Nephron (organoid): Measurements from ENCODE around the gene TMED7.

ENCODE experiments used
- H3K27ac Mint-ChIP-seq, 3 experiments: 2 replicates each; pipeline ENCODE4 v1.8.0; 2020; ENCODE audit warnings: mixed read lengths in 3 of 3, mild to moderate bottlenecking in 2 of 3, moderate library complexity in 1 of 3
- H3K27me3 Mint-ChIP-seq: 2 replicates; pipeline ENCODE4 v1.8.0; 2021; ENCODE audit warnings: low read depth, mild to moderate bottlenecking, moderate library complexity, mixed read lengths
- H3K36me3 Mint-ChIP-seq: 2 replicates; pipeline ENCODE4 v1.8.0; 2020; ENCODE audit warnings: low read depth, mixed read lengths
- H3K4me1 Mint-ChIP-seq: 2 replicates; pipeline ENCODE4 v1.8.0; 2020; ENCODE audit warnings: mixed read lengths
- H3K4me3 Mint-ChIP-seq, 3 experiments: 2 replicates each; pipeline ENCODE4 v1.8.0; 2020; ENCODE audit warnings: mild to moderate bottlenecking in 3 of 3, mixed read lengths in 3 of 3, moderate library complexity in 2 of 3
- H3K9me3 Mint-ChIP-seq: 2 replicates; pipeline ENCODE4 v1.8.0; 2020; ENCODE audit warnings: mixed read lengths
- TF ChIP-seq, protein P1 (sequence below), 3 experiments: fragments of 200-600 bp; sonication (generic); IDR thresholded peaks; one replicate each; pipeline ENCODE4 v1.5.0; 2021; ENCODE audit warnings: antibody characterized with exemption in 3 of 3; ENCODE audit not compliant: unreplicated experiment in 3 of 3

Gene TMED7

DNA sequence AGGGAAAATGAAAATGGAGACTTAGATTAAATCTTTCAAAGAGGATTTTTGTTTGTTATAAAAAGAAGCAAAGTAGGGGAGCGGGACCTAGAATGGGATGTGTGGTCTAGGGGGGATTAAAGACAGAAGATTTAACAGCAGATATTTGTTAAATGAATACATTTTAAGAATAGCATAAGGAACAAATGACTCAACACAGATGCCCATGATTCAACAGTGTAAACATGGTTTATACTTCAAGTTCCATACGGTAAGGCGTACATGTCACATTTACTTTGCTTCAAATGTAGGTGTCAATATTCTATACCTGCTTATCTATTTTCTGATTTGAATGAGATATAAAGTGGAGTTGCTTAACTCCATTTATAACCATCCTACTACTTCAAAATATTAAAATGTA is 25.1 kb downstream of the TMED7 start:
- Mint-ChIP-seq H3K9me3 (no peaks in the 10 kb centered on the region), H3K4me1 (peaks cover 20% of the 10 kb centered on the region)

DNA sequence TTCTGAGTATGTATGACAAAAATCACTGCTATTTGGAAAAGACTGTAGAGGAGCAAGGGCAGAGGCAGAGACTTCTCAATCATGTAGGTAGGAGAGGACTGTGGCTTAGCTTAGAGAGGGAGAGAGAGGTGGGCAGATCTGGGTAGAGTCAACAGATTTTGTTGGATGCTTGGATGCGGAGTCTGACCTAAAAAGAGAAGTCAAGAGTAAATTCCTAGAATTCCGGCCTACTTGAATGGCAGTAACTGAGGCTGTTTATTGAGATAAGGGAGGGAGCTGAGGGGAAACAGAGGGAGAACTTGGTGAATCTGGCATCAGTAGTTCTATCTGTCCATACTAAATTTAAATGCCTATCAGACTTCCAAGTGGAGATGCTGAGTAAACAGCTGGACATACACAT is 25.9 kb downstream of the TMED7 start:
- H3K4me3 Mint-ChIP-seq: peak overlapping the region; percentile 47 to 81 (median 65)
- no peaks in the 10 kb centered on the region for H3K9me3 Mint-ChIP-seq
- peaks cover 8% of the 10 kb centered on the region for H3K36me3 Mint-ChIP-seq
- TF ChIP-seq, protein P1, sequence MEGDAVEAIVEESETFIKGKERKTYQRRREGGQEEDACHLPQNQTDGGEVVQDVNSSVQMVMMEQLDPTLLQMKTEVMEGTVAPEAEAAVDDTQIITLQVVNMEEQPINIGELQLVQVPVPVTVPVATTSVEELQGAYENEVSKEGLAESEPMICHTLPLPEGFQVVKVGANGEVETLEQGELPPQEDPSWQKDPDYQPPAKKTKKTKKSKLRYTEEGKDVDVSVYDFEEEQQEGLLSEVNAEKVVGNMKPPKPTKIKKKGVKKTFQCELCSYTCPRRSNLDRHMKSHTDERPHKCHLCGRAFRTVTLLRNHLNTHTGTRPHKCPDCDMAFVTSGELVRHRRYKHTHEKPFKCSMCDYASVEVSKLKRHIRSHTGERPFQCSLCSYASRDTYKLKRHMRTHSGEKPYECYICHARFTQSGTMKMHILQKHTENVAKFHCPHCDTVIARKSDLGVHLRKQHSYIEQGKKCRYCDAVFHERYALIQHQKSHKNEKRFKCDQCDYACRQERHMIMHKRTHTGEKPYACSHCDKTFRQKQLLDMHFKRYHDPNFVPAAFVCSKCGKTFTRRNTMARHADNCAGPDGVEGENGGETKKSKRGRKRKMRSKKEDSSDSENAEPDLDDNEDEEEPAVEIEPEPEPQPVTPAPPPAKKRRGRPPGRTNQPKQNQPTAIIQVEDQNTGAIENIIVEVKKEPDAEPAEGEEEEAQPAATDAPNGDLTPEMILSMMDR (IDR thresholded peaks at IDR 0.05; ENCODE audit: unreplicated experiment in 3 of 3): no peak
- peaks cover 20% of the 10 kb centered on the region for H3K4me1 Mint-ChIP-seq
- H3K27me3 Mint-ChIP-seq: no peaks in the 10 kb centered on the region
- H3K27ac Mint-ChIP-seq: peak overlapping the region; percentile 0 to 42 (median 40)

More for the DNA sequence above, 25.1 kb downstream of the TMED7 start:
- no peaks in the 10 kb centered on the region for H3K27me3 Mint-ChIP-seq
- H3K4me3 Mint-ChIP-seq: peak overlapping the region; percentile 29 to 81 (median 65)
- peak overlapping the region; percentile 2 to 42 (median 28) for H3K27ac Mint-ChIP-seq
- TF ChIP-seq, protein P1 (IDR thresholded peaks at IDR 0.05; ENCODE audit: unreplicated experiment in 3 of 3): no peak
- H3K36me3 Mint-ChIP-seq: peaks cover 11% of the 10 kb centered on the region

DNA sequence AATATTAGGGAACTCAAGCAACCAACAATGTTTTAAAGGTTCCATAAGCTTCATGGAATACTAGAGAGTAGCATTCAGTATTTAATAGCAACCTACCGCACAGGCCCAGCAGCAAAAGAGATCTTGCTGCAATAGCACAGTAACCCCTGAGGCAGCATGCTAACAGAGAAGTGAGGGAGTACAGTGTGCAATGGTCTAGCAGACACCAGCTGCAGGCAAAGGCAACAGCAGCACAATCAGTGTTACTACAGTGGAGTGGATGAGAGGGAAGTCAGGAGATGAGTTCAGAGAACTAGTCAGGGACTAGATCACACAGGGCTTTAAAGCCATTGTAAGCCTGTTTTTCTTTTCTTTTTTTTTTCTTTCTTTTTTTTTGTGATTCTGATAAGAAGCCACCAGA is 26.3 kb downstream of the TMED7 start:
- TF ChIP-seq, protein P1 (IDR thresholded peaks at IDR 0.05; ENCODE audit: unreplicated experiment in 3 of 3): no peak
- peaks cover 20% of the 10 kb centered on the region for H3K4me1 Mint-ChIP-seq

DNA sequence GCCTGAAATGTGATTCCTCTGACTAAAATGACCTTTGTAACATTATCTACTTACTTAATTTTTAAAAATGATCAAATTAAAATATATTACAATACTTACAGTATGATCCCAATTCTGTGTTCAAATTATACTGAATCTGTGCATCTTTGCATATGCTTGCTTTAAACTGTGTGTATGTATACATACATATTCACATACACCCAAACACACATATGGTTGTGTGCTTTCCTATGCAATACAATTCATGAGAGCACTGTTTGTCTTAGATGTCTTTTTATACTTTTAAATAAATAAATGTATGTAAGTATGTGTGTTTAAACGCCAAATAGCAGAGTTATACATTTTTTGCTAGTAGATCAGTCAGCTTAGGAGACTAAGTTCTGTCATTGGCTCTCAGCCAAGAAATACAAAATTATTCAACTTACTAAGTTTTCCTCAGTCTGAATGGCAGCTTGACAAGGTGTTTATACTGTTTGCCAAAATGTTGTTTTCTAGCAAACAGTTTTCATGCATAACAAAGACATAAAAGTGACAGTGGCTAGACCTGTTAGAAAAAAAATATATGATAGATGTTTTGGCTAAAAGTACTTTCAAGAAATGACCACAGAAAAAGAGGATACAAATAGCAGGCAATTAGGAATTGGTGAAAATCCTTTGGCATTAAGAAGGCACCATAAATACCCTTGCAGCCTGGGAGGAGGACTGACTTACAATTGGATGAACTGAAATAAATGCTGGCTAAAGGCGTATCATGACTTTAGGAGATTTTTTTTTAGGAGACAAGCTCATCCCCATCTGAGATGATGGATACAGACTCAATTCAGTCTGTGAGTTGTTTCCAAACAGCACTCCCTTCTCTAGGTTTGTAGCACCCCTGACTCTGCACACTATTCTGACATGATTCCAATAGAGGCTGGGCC is 31.4 kb downstream of the TMED7 start:
- Mint-ChIP-seq H3K4me1 (peaks cover 2% of the 10 kb centered on the region), H3K27me3 (no peaks in the 10 kb centered on the region), H3K9me3 (no peaks in the 10 kb centered on the region), H3K36me3 (no peaks in the 10 kb centered on the region), H3K4me3 (no peak overlapping the region), H3K27ac (no peak overlapping the region)
- TF ChIP-seq, protein P1 (IDR thresholded peaks at IDR 0.05; ENCODE audit: unreplicated experiment in 3 of 3): no peak

More for the DNA sequence above, 26.3 kb downstream of the TMED7 start:
- Mint-ChIP-seq H3K27me3 (no peaks in the 10 kb centered on the region), H3K27ac (peak overlapping the region; percentile 0 to 42 (median 40)), H3K36me3 (peaks cover 8% of the 10 kb centered on the region), H3K9me3 (no peaks in the 10 kb centered on the region), H3K4me3 (peak overlapping the region; percentile 47 to 72 (median 63))

DNA sequence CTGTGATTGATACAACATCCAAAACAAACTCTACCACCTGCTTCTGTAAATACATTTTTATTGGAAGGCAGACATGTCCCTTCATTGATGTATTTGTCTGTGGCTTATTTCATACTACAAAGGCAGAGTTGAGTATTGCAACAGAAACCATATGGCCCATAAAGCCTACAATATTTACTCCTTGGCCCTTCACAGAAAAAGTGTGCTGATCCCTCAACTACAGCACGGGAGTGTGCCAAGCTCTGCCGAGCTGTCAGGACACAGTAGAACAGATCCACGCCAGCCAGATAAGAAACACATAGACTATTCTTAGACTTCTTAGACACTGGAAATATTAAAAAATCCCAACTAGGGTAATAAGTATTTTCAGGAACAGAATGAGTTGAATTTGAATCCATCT is 36.8 kb downstream of the TMED7 start:
- no peaks in the 10 kb centered on the region for H3K4me1 Mint-ChIP-seq
- H3K9me3 Mint-ChIP-seq: no peaks in the 10 kb centered on the region
- H3K4me3 Mint-ChIP-seq: no peak overlapping the region
- TF ChIP-seq, protein P1 (IDR thresholded peaks at IDR 0.05; ENCODE audit: unreplicated experiment in 3 of 3): no peak
- H3K27ac Mint-ChIP-seq: no peak overlapping the region
- no peaks in the 10 kb centered on the region for H3K27me3 Mint-ChIP-seq
- no peaks in the 10 kb centered on the region for H3K36me3 Mint-ChIP-seq
